ENCODE data around the gene ZNF735.

DNA sequence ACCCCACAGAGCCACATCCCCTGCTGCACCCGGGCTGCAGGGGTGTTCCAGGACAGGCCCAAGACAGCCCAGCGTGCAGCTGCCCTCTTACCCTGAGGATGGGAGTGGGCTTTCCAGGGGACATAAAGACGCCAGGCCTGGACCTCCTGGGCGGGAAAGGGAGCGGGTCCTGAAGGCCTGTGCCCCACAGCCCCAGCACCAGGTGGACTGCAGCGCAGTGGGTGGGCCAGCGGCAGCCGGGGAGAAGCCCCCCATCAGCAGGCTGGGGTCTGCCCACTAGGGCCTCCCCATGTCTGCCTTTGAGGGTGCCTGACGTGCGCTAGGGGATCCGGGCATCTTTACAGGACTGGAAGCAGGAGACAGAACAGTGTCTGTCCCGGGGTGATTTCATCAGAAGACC lies 22.6 kb upstream of the ZNF735 start:
- TF ChIP-seq, protein P1, sequence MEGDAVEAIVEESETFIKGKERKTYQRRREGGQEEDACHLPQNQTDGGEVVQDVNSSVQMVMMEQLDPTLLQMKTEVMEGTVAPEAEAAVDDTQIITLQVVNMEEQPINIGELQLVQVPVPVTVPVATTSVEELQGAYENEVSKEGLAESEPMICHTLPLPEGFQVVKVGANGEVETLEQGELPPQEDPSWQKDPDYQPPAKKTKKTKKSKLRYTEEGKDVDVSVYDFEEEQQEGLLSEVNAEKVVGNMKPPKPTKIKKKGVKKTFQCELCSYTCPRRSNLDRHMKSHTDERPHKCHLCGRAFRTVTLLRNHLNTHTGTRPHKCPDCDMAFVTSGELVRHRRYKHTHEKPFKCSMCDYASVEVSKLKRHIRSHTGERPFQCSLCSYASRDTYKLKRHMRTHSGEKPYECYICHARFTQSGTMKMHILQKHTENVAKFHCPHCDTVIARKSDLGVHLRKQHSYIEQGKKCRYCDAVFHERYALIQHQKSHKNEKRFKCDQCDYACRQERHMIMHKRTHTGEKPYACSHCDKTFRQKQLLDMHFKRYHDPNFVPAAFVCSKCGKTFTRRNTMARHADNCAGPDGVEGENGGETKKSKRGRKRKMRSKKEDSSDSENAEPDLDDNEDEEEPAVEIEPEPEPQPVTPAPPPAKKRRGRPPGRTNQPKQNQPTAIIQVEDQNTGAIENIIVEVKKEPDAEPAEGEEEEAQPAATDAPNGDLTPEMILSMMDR (conservative IDR thresholded peaks at IDR 0.05), result no peak
- no peak for TF ChIP-seq ZFX (IDR thresholded peaks at IDR 0.05)

All from C4-2B (cell line).